GM21786 (cell line): Measurements from ENCODE around the gene EIF4G3.
"Not testable (repeated sequence)": the region's sequence is repeated elsewhere in the genome, so short reads cannot be mapped to it uniquely, and the experiment has no call there.

Experiments used
- ATAC-seq: cut with Tn5 transposase; IDR thresholded peaks from one replicate; pipeline ENCODE4 v1.9.1; 2021; ENCODE audit not compliant: unreplicated experiment

EIF4G3 gene

GRCh38 chr1:21176586-21177555, at the start of gene EIF4G3:
Gene EIF4G3 (minus strand): TSS chr1:21176897. CDS start chr1:21002742, 174,155 bp downstream.
- ATAC-seq, result peak; percentile 90

- ATAC-seq, result no peak
Measured at GRCh38 chr1:21225065-21225464, 48.4 kb upstream of the EIF4G3 start.

GRCh38 chr1:21220815-21221214, 44.1 kb upstream of the EIF4G3 start:
- ATAC-seq, result no peak

GRCh38 chr1:21219674-21220073, 43.0 kb upstream of the EIF4G3 start:
- no peak for ATAC-seq

GRCh38 chr1:21217812-21218596, 41.3 kb upstream of the EIF4G3 start:
- ATAC-seq, result no peak

- ATAC-seq, result no peak
Measured at GRCh38 chr1:21216835-21217811, 40.4 kb upstream of the EIF4G3 start.

- ATAC-seq, result no peak
Measured at GRCh38 chr1:21212126-21212525, 35.4 kb upstream of the EIF4G3 start.

- not testable (repeated sequence) for ATAC-seq
Measured at GRCh38 chr1:21208137-21208700, 31.5 kb upstream of the EIF4G3 start.

- no peak for ATAC-seq
Measured at GRCh38 chr1:21206117-21206516, 29.4 kb upstream of the EIF4G3 start.

- no peak for ATAC-seq
Measured at GRCh38 chr1:21205416-21205815, 28.7 kb upstream of the EIF4G3 start.

- no peak for ATAC-seq
Measured at GRCh38 chr1:21201650-21202049, 25.0 kb upstream of the EIF4G3 start.

- not testable (repeated sequence) for ATAC-seq
Measured at GRCh38 chr1:21201238-21201637, 24.5 kb upstream of the EIF4G3 start.

GRCh38 chr1:21200767-21201166, 24.1 kb upstream of the EIF4G3 start:
- ATAC-seq, result no peak

- no peak for ATAC-seq
Measured at GRCh38 chr1:21198929-21199328, 22.2 kb upstream of the EIF4G3 start.

- no peak for ATAC-seq
Measured at GRCh38 chr1:21192871-21193270, 16.2 kb upstream of the EIF4G3 start.

GRCh38 chr1:21192284-21192683, 15.6 kb upstream of the EIF4G3 start:
- ATAC-seq, result no peak

GRCh38 chr1:21190771-21191170, 14.1 kb upstream of the EIF4G3 start:
- ATAC-seq, result not testable (repeated sequence)

- ATAC-seq, result no peak
Measured at GRCh38 chr1:21189906-21190500, 13.3 kb upstream of the EIF4G3 start.

- no peak for ATAC-seq
Measured at GRCh38 chr1:21189421-21189820, 12.7 kb upstream of the EIF4G3 start.

GRCh38 chr1:21188235-21188634, 11.5 kb upstream of the EIF4G3 start:
- no peak for ATAC-seq
